22Rv1 (cell line): ENCODE data around the gene GFPT1.
"Not testable (repeated sequence)": the region's sequence is repeated elsewhere in the genome, so short reads cannot be mapped to it uniquely, and the experiment has no call there.

ENCODE experiments used
- CTCF ChIP-seq: fragments of 450-650 bp; IDR thresholded peaks from 2 replicates; pipeline ENCODE4 v1.5.1; 2017; ENCODE audit warnings: mild to moderate bottlenecking
- ZFX ChIP-seq: fragments of 450-650 bp; IDR thresholded peaks from 2 replicates; pipeline ENCODE4 v1.6.1; 2017; ENCODE audit warnings: antibody characterized with exemption, borderline replicate concordance

- TF ChIP-seq CTCF, ZFX: not testable (repeated sequence)
These were observed 32.1 kb upstream of the GFPT1 start for GRCh38 chr2:69419111-69419510.
